MM.1S (cell line): ENCODE data around the gene PLEKHM3.

Experiments
- DNase-seq: peaks from one replicate; pipeline ENCODE4 v3.0.0-alpha.2; 2015
- H2AFZ ChIP-seq: fragments of 300-600 bp; sonication (generic); 2 replicates; pipeline ENCODE4 v1.6.0; 2016; ENCODE audit warnings: antibody characterized with exemption, low read length
- H3F3A ChIP-seq: fragments of 300-600 bp; sonication (generic); 2 replicates; pipeline ENCODE4 v1.6.1; 2016; ENCODE audit warnings: mild to moderate bottlenecking, antibody characterized with exemption, low read length, moderate library complexity, mixed read lengths; ENCODE audit not compliant: insufficient read depth
- H3K27ac ChIP-seq: fragments of 300-600 bp; sonication (generic); 2 replicates; pipeline ENCODE4 v1.5.1; 2016; ENCODE audit warnings: mild to moderate bottlenecking, low read length
- H3K27me3 ChIP-seq: fragments of 300-600 bp; sonication (generic); replicated peaks from 2 replicates; pipeline ENCODE4 v1.6.0; 2016; ENCODE audit warnings: low read length; ENCODE audit not compliant: insufficient read depth
- H3K36me3 ChIP-seq: fragments of 300-600 bp; sonication (generic); replicated peaks from 2 replicates; pipeline ENCODE4 v1.6.1; 2016; ENCODE audit warnings: mild to moderate bottlenecking, low read length, mixed read lengths; ENCODE audit not compliant: insufficient read depth
- H3K4me1 ChIP-seq: fragments of 300-600 bp; sonication (generic); 2 replicates; pipeline ENCODE4 v1.6.1; 2016; ENCODE audit warnings: low read length, mixed read lengths
- H3K4me2 ChIP-seq: fragments of 300-600 bp; sonication (generic); 2 replicates; pipeline ENCODE4 v1.6.0; 2016; ENCODE audit warnings: low read depth, low read length
- H3K4me3 ChIP-seq: fragments of 300-600 bp; sonication (generic); 2 replicates; pipeline ENCODE4 v1.5.1; 2016; ENCODE audit warnings: low read length, mixed read lengths
- H3K79me2 ChIP-seq: fragments of 300-600 bp; sonication (generic); 2 replicates; pipeline ENCODE4 v1.6.1; 2016; ENCODE audit warnings: mixed run types, low read length, mixed read lengths
- H3K9ac ChIP-seq: fragments of 300-600 bp; sonication (generic); 2 replicates; pipeline ENCODE4 v1.6.1; 2016; ENCODE audit warnings: low read length, mixed read lengths
- H3K9me2 ChIP-seq: fragments of 300-600 bp; sonication (generic); replicated peaks from 2 replicates; pipeline ENCODE4 v1.6.1; 2016; ENCODE audit warnings: mild to moderate bottlenecking, low read length, mixed read lengths; ENCODE audit not compliant: insufficient read depth
- H3K9me3 ChIP-seq: fragments of 300-600 bp; sonication (generic); replicated peaks from 2 replicates; pipeline ENCODE4 v1.6.1; 2016; ENCODE audit warnings: mild to moderate bottlenecking, low read length, mixed read lengths; ENCODE audit not compliant: insufficient read depth
- H4K20me1 ChIP-seq: fragments of 300-600 bp; sonication (generic); 2 replicates; pipeline ENCODE4 v1.6.1; 2016; ENCODE audit warnings: mild to moderate bottlenecking, low read length, moderate library complexity, mixed read lengths; ENCODE audit not compliant: insufficient read depth
- EZH2 ChIP-seq: fragments of 300-600 bp; sonication (generic); optimal IDR thresholded peaks from 2 replicates; pipeline ENCODE3; 2017; ENCODE audit warnings: low read depth, mild to moderate bottlenecking, antibody characterized with exemption, low read length, mixed read lengths
- EZH2phosphoT487 ChIP-seq: fragments of 300-600 bp; sonication (generic); IDR thresholded peaks from 2 replicates; pipeline ENCODE4 v1.6.1; 2018; ENCODE audit warnings: antibody characterized with exemption, low read length
- TF ChIP-seq, protein P1 (sequence below): fragments of 300-600 bp; sonication (generic); IDR thresholded peaks from 2 replicates; pipeline ENCODE4 v1.5.1; 2016; ENCODE audit warnings: antibody characterized with exemption, low read length, mixed read lengths

Gene PLEKHM3

DNA sequence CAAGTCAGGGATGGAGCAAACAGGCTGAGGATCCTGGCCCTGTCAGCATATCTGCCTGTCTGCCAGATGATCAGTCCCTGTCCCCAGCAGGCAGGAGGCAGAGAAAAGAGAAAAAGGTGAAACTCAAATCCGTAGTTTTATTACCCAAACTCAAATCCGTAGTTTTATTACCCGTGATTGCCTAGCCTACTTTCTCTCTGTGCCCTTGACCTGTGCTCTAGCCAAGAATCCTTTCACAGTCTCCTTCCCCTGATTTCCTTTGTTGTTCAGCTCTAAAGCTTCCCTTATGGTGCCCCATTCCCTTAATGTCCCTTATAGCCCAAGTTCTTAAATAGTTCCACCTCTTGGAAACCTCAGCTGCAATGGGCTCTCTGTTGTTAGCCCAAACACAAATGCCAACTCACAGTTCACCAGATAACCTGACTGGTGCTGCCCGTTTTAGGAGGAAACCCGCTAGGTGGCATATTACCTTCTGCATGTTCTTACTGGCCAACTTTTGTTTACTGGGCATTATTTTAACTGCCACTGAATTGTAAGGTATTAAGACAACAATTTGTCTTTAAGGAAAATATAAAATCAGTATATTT, 130.0 kb downstream of the PLEKHM3 start:
- no peak overlapping the region for H2AFZ ChIP-seq
- DNase-seq: no peak
- H3K9ac ChIP-seq: no peak overlapping the region
- no peaks in the 10 kb centered on the region for H3K9me2 ChIP-seq
- TF ChIP-seq, protein P1, sequence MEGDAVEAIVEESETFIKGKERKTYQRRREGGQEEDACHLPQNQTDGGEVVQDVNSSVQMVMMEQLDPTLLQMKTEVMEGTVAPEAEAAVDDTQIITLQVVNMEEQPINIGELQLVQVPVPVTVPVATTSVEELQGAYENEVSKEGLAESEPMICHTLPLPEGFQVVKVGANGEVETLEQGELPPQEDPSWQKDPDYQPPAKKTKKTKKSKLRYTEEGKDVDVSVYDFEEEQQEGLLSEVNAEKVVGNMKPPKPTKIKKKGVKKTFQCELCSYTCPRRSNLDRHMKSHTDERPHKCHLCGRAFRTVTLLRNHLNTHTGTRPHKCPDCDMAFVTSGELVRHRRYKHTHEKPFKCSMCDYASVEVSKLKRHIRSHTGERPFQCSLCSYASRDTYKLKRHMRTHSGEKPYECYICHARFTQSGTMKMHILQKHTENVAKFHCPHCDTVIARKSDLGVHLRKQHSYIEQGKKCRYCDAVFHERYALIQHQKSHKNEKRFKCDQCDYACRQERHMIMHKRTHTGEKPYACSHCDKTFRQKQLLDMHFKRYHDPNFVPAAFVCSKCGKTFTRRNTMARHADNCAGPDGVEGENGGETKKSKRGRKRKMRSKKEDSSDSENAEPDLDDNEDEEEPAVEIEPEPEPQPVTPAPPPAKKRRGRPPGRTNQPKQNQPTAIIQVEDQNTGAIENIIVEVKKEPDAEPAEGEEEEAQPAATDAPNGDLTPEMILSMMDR: no peak
- TF ChIP-seq EZH2phosphoT487 (no peak), EZH2 (no peak)
- no peaks in the 10 kb centered on the region for H4K20me1 ChIP-seq
- H3K79me2 ChIP-seq: no peaks in the 10 kb centered on the region
- H3K27ac ChIP-seq: no peak overlapping the region
- H3K36me3 ChIP-seq: no peaks in the 10 kb centered on the region
- H3K4me3 ChIP-seq: no peak overlapping the region
- H3K4me2 ChIP-seq: no peak overlapping the region
- peaks cover 11% of the 10 kb centered on the region for H3K4me1 ChIP-seq
- H3F3A ChIP-seq: no peaks in the 10 kb centered on the region
- no peaks in the 10 kb centered on the region for H3K27me3 ChIP-seq
- no peaks in the 10 kb centered on the region for H3K9me3 ChIP-seq

DNA sequence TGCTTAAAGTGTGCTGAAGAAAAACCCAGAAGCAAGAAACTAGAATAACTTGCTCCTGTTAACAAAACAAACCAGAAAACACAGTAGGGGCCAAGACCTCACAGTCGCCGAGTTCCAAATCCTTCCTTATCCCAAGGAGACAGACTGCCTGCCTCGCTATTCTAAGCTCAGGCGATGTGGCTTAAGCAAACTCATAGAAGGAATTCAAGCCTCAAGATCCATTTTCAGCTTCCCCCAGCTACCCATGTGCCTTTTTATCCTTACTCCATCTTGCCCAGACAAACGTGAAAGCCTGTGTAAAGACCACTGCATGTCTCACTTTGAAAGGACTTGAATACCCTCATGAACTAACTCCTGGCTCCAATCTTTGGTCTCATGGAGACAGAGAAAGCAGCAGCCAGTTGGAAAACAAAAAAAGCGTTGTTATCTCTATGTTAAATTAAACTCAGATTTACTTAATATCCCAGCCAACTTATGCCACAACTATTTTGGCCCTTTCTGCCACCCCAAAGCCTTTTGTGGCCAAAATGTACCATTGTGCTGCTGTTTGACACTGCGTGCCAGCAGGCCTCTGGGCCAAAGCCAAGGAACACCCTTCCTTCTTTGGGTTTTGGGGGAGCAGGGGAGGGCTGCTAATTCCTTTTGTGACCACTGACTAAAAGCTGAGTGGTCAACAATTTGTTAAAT, 132.5 kb downstream of the PLEKHM3 start:
- H3K9me3 ChIP-seq: no peaks in the 10 kb centered on the region
- no peaks in the 10 kb centered on the region for H3K79me2 ChIP-seq
- no peak overlapping the region for H2AFZ ChIP-seq
- DNase-seq: no peak
- H3K27me3 ChIP-seq: no peaks in the 10 kb centered on the region
- H3K9ac ChIP-seq: no peak overlapping the region
- H4K20me1 ChIP-seq: no peaks in the 10 kb centered on the region
- no peak overlapping the region for H3K4me2 ChIP-seq
- no peak overlapping the region for H3K4me3 ChIP-seq
- H3K4me1 ChIP-seq: peaks cover 11% of the 10 kb centered on the region
- H3K36me3 ChIP-seq: no peaks in the 10 kb centered on the region
- no peak for TF ChIP-seq EZH2
- TF ChIP-seq, protein P1: no peak
- TF ChIP-seq EZH2phosphoT487: no peak
- no peaks in the 10 kb centered on the region for H3F3A ChIP-seq
- H3K27ac ChIP-seq: no peak overlapping the region
- H3K9me2 ChIP-seq: no peaks in the 10 kb centered on the region

DNA sequence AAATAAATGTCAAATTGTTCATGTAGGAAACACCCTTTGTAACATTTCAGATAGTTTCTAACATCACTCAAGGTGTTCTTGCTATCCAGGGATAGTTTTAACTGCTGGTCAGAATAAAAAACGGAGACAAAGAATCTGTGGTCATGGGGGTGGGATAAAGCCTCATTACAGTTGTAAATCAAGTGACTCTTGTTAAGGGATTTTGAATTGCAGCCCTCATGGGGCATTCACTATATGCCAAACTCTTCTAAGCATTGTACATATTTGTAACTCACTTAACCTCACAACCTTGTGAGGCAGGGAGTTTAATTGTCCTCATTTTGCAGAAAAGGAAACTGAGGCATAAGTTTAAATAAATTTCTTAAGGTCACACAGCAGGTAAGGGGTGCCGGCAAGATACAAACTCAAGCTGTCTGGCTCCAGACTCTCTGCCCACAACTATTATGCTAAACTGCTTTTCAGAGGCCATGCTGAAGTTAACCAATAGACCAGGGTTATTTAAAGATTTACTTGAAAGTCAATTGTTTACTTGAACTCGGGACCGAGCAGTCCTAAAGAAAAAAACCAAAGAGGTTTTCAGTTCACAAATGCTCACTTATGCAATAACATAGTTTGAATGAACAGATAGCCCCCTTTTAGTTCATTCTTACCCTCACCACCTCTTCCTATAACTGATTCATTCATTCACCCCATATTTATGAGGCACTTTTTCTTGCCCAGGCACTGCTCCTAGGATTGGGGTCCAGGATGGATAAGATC, 134.1 kb downstream of the PLEKHM3 start:
- Histone ChIP-seq H3K79me2 (no peaks in the 10 kb centered on the region), H3K9me2 (no peaks in the 10 kb centered on the region), H4K20me1 (no peaks in the 10 kb centered on the region), H2AFZ (no peak overlapping the region), H3K4me2 (no peak overlapping the region), H3K36me3 (no peaks in the 10 kb centered on the region), H3K9me3 (no peaks in the 10 kb centered on the region), H3K27ac (no peak overlapping the region), H3K9ac (no peak overlapping the region), H3K4me3 (no peak overlapping the region), H3K27me3 (no peaks in the 10 kb centered on the region), H3F3A (no peaks in the 10 kb centered on the region), H3K4me1 (peaks cover 11% of the 10 kb centered on the region)
- TF ChIP-seq, protein P1: no peak
- TF ChIP-seq EZH2 (no peak), EZH2phosphoT487 (no peak)
- no peak for DNase-seq
